ENCODE measurements around the gene CROCC2. TPM values are rescaled to one million over a fixed set of nuclear protein-coding genes. Genes with fewer than 3 reads are reported as not detected.

The CROCC2 gene
- total RNA-seq, 1 experiment from 2014 or later: not detected

- intact Hi-C loops (cut with micrococcal nuclease): no loop called here
- no peak for TF ChIP-seq ZBTB33 (IDR thresholded peaks at IDR 0.05; ENCODE audit: extremely low read depth, insufficient replicate concordance, low read length)
- no peak for TF ChIP-seq EZH2 (IDR thresholded peaks at IDR 0.05)
- TF ChIP-seq ZNF274 (IDR thresholded peaks at IDR 0.05; ENCODE audit: low read depth, low read length): no peak
- TF ChIP-seq SIN3A (IDR thresholded peaks at IDR 0.05; ENCODE audit: low read depth): no peak
- TF ChIP-seq CTCF (IDR thresholded peaks at IDR 0.05 in 2 of 3, conservative IDR thresholded peaks at IDR 0.05 in 1 of 3; ENCODE audit: borderline replicate concordance in 1 of 3, insufficient read depth in 1 of 3, low read depth in 2 of 3, low read length in 2 of 3): no peak
- Histone ChIP-seq H2AFZ (ENCODE audit: low read depth, low read length, poor library complexity, severe bottlenecking) (no peak overlapping the region), H3K27me3 (ENCODE audit: insufficient read depth, low read length) (no peaks in the 10 kb centered on the region), H3K27ac (ENCODE audit: low read depth, low read length) (no peak overlapping the region), H3K36me3 (ENCODE audit: control insufficient read depth in 1 of 2, insufficient read depth in 2 of 2, low read length in 2 of 2) (no peaks in the 10 kb centered on the region), H3K9me3 (ENCODE audit: control insufficient read depth in 1 of 2, insufficient read depth in 1 of 2, low read depth in 1 of 2, low read length in 2 of 2) (no peaks in the 10 kb centered on the region), H3K9me2 (ENCODE audit: insufficient read depth) (no peaks in the 10 kb centered on the region), H3K4me3 (replicated peaks in 1 of 2; ENCODE audit: low read depth in 1 of 2, low read length in 2 of 2) (no peak overlapping the region), H4K20me1 (ENCODE audit: insufficient read depth) (no peaks in the 10 kb centered on the region), H3K4me1 (ENCODE audit: control insufficient read depth in 1 of 2, insufficient read depth in 2 of 2, low read length in 2 of 2) (peaks cover 5 to 22% of the 10 kb centered on the region in 2 experiments; a peak in 3 of 4 replicates), H3K79me2 (ENCODE audit: insufficient read depth, low read length) (no peaks in the 10 kb centered on the region), H3K4me2 (ENCODE audit: low read length) (no peak overlapping the region), H3K9ac (ENCODE audit: low read length) (no peak overlapping the region)
- ATAC-seq: no peak
- no TSS peak for BruUV-seq (replicated peaks)
- POLR2A ChIA-PET: no interaction called here
- CTCF ChIA-PET: no interaction called here
- DNase-seq (ENCODE audit: low read depth, low spot score): no peak
- RAD21 ChIA-PET (ENCODE audit: low non-redundant PET in 1 of 2, low total read pairs in 2 of 2, uncharacterized antibody in 2 of 2, unreplicated experiment in 2 of 2): no interaction called here
Observed at GRCh38 chr2:240919786-240920782, 13.9 kb downstream of the CROCC2 start.
